Activated T-cell treated with anti-CD3 and anti-CD28 coated beads, Interleukin-2, amount 50 U/mL, for 1 hour (primary cell): ENCODE measurements around the gene NUDCD3.
A peak's percentile ranks its signal among the peaks of the same experiment; 100 is the strongest.

ENCODE experiments used
- DNase-seq: peaks from one replicate; pipeline ENCODE4 v3.0.0-alpha.2; 2020

The NUDCD3 gene

GRCh38 chr7:44490351-44491200, at the start of gene NUDCD3:
NUDCD3 (minus strand) TSS chr7:44490658; CDS start chr7:44490600, 58 bp downstream.
- DNase-seq: peak; percentile 85

- DNase-seq: no peak
Measured at GRCh38 chr7:44539669-44540506, 49.4 kb upstream of the NUDCD3 start.

- no peak for DNase-seq
Measured at GRCh38 chr7:44538798-44539668, 48.6 kb upstream of the NUDCD3 start.

DNA sequence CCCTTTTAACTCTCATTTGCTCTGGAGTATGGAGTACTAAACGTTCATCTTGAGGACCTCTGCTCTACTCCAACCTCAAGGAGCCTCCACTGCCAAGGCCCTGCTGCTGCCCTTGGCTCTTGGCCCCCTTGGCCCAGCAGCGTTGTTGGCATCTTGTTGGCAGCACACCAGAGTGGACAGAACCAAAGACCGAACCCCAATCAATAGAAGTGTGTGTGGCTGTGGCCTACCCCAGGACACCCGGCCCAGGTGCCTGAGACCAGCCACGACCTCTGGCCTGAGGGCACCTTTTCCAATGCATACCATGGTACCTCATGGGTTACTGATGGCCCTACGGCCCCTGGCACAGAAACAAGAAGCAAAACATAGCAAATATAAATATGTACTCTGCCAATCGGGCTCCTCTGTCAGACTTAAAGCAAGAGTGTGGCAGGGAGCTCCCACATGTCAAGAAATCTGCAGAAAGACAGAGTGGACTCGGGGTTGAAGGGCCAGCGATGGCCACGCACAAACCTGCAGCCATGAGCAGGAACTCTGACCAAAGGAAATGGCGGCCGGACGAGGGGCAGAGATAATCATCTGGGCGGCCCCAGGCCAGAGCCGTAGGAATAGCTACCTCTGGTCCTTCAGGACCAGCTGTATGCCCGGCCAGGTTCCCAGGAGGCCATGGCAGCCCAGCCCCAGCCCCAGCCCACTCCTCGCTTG, 47.8 kb upstream of the NUDCD3 start:
- DNase-seq: no peak

DNA sequence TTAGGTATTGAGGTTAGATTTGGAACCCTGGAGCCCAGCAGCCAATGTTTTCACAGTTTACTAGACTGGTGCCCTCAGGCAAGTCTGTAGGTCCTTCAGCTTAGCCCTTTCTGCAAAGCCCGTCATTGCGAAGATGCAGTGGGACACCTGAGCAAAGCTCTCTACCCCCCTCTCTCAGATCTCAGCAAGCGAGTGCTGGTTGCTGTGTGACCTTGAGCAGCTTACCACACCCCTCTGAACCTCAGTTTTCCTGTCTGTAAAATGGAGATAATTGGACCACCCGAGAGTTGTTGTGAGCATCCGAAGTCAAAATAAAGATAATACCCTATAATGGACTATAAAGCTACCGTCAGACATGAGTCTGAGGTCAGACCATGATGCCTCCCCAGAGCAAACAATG, 47.0 kb upstream of the NUDCD3 start:
- DNase-seq: no peak

DNA sequence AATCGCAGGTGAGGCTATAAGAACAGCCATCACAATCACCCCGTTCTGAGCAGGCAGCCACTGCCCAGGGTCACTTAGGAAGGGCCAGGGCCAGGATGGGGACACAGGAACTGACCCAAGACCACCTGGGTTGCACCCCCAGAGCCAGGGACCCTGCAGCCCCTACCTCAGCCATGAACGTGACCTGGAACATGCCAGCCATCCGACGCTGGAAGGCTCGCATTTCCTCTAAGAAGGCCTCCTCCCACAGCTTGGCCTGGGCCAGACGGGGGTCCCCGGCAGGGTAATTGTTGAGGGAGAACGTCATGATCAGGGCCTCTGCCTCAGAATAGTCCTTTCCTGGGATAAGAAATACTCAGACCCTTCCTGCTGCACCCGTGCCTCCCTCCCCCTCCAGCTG, 45.6 kb upstream of the NUDCD3 start:
- DNase-seq: no peak

- no peak for DNase-seq
Measured at GRCh38 chr7:44535348-44536064, 45.0 kb upstream of the NUDCD3 start.

DNA sequence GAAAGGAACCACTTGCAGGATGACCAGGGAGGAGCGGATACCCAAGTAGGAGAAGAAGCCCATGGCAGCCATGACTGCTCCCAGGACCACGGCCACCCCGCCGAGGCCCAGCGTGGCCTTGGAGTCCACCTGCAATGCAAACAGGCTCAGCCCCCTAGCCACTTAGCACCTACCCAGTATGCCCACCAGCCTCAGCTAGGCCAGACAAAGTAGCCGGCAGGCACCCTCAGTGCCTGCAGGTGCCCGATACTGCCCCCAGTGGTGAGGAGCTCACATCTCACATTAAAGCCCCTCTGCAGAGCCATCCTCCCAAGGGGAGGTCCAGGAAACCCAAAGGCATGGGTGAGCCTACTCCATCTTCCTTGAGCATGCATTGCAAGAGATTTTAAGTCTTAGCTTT, 44.0 kb upstream of the NUDCD3 start:
- peak; percentile 38 for DNase-seq

GRCh38 chr7:44534087-44534486, 43.6 kb upstream of the NUDCD3 start:
- no peak for DNase-seq

DNA sequence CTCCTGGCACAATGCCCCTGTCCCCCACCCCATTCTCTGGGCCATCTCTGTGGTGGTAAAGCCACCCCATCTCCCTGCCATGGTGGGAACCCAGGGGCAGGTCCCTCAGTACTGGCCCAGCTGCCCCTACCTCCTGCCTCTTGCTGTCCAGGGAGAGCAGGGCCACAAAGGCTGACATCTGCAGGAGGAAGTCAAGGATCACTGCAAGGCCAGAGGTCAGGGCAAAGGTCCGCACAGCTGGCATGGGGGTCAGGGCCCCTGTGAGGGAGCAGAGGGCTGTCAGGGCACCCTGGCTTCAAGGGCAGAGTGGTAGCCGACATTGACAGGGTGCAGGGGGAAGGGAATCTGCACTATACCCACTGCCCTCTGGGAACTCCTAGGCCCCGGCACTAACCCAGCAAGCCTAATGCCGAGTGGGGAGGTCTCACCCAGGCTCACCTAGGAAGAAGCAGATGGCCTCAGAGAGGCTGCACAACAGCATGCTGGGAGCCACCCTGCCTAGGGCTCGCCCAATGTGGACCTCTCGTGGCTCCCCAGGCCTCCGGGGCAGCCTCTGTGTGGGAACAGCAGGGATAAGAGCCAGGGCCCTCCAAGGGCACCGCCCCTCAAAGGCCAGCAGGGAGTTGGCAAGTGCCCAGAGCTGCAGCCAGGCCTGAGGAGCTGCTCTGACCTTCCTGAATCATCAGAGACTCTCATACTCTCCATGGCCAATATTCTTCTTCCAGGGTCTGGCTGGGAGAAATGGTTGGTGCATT, 43.0 kb upstream of the NUDCD3 start:
- DNase-seq: no peak

- DNase-seq: no peak
Measured at GRCh38 chr7:44531421-44532380, 41.2 kb upstream of the NUDCD3 start.

GRCh38 chr7:44530990-44531389, 40.5 kb upstream of the NUDCD3 start:
- no peak for DNase-seq

- DNase-seq: no peak
Measured at GRCh38 chr7:44524811-44525388, 34.4 kb upstream of the NUDCD3 start.

GRCh38 chr7:44522315-44522714, 31.9 kb upstream of the NUDCD3 start:
- no peak for DNase-seq

DNA sequence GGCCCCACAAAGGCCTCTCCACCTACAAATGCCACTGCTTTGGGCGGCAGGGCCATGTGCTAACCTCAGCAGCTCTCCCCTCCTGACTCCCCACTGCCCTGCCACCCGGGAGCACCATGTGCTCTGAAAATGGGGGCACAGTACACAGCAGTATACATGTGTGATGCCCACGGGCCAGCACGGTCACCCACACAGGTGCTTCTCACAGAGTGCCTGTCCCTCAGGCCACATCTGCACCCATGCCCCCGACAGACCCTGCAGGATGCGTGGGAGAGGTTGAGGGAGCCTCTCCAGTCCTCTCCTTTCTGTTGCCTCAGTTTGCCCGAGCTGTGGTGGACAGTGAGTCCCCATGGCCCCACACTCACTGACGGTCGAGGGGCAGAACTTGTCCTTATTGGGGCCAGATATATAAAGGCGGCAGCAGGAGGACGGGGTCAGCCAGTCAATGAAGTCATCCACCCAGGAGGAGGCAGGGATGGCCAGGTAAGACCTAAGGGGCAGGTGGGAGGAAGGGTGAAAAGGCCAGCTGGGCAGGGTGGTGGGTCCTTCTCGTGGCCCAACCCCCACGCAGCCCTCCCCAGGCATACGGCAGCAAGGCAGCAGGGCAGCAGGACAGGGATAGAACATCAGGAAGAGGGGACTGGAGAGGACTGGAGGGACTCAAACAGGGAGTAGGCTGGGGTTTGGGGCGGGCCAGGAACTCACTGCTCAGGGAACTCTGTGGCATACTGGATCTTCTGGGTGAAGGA, 31.1 kb upstream of the NUDCD3 start:
- DNase-seq: no peak

GRCh38 chr7:44520574-44520973, 30.1 kb upstream of the NUDCD3 start:
- DNase-seq: no peak

DNA sequence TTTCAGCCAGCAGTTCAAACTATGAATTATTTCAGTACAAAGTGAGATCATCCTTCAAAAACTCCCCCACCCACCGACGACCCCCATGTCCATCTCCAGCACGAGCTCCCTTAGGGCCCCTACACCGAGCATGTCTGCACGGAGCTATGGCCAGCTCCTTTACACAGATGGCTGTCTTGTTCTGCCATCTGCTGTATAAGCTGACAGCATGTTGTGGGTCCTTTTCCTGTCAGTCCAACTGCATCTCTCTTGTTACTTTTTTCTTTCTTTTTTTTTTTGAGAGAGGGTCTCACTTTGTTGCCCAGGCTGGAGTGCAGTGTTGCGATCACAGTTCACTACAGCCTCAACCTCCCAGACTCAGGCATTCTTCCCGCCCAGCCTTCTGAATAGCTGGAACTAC, 29.1 kb upstream of the NUDCD3 start:
- no peak for DNase-seq

DNA sequence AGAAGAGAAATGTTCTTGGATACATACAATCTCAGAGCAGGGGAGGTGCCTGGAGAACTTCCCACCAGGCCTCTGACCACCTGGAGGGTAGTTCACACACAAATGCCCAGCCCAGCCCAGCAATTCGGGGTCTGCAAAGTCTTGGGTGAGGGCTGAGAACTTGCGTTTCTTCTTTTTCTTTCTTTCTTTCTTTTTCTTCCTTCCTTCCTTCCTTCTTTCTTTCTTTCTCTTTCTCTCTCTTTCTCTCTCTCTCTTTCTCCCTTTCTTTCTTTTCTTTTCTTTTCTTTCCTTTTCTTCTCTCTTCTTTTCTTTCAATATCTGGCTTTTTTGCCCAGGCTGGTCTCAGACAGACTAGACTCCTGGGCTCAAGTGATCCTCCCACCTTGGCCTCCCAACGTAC, 28.3 kb upstream of the NUDCD3 start:
- no peak for DNase-seq

- no peak for DNase-seq
Measured at GRCh38 chr7:44517175-44517574, 26.7 kb upstream of the NUDCD3 start.
